ENCODE results near the gene RAPGEF1. TPM values are rescaled to one million over a fixed set of nuclear protein-coding genes. Genes with fewer than 3 reads are reported as not detected.

The RAPGEF1 gene
- polyA plus RNA-seq, 1 donor from 2014 or later = 23.6 TPM

- H3K4me3 ChIP-seq (ENCODE audit: low read length) = no peak overlapping the region
- no peaks in the 10 kb centered on the region for H4K20me1 ChIP-seq (ENCODE audit: insufficient read depth)
- TF ChIP-seq MXI1 (conservative IDR thresholded peaks at IDR 0.05; ENCODE audit: poor library complexity, severe bottlenecking) = no peak
- TF ChIP-seq EZH2 (IDR thresholded peaks at IDR 0.05; ENCODE audit: borderline replicate concordance, insufficient read depth, low read length, poor library complexity, severe bottlenecking) = no peak
- TF ChIP-seq SMC3 (conservative IDR thresholded peaks at IDR 0.05; ENCODE audit: poor library complexity) = no peak
- no peak for TF ChIP-seq EP300 (conservative IDR thresholded peaks at IDR 0.05; ENCODE audit: poor library complexity, severe bottlenecking)
- TF ChIP-seq TAF1 (IDR thresholded peaks at IDR 0.05; ENCODE audit: low read depth) = no peak
- TF ChIP-seq, protein P1, sequence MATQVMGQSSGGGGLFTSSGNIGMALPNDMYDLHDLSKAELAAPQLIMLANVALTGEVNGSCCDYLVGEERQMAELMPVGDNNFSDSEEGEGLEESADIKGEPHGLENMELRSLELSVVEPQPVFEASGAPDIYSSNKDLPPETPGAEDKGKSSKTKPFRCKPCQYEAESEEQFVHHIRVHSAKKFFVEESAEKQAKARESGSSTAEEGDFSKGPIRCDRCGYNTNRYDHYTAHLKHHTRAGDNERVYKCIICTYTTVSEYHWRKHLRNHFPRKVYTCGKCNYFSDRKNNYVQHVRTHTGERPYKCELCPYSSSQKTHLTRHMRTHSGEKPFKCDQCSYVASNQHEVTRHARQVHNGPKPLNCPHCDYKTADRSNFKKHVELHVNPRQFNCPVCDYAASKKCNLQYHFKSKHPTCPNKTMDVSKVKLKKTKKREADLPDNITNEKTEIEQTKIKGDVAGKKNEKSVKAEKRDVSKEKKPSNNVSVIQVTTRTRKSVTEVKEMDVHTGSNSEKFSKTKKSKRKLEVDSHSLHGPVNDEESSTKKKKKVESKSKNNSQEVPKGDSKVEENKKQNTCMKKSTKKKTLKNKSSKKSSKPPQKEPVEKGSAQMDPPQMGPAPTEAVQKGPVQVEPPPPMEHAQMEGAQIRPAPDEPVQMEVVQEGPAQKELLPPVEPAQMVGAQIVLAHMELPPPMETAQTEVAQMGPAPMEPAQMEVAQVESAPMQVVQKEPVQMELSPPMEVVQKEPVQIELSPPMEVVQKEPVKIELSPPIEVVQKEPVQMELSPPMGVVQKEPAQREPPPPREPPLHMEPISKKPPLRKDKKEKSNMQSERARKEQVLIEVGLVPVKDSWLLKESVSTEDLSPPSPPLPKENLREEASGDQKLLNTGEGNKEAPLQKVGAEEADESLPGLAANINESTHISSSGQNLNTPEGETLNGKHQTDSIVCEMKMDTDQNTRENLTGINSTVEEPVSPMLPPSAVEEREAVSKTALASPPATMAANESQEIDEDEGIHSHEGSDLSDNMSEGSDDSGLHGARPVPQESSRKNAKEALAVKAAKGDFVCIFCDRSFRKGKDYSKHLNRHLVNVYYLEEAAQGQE (IDR thresholded peaks at IDR 0.05; ENCODE audit: borderline replicate concordance) = no peak
- no peak for TF ChIP-seq POLR2AphosphoS5 (IDR thresholded peaks at IDR 0.05)
- TF ChIP-seq CTCF (IDR thresholded peaks at IDR 0.05; ENCODE audit: poor library complexity, severe bottlenecking) = no peak
- no peak for TF ChIP-seq RAD21 (conservative IDR thresholded peaks at IDR 0.05)
- H3K27me3 ChIP-seq (ENCODE audit: insufficient read depth, low read depth, low read length) = no peaks in the 10 kb centered on the region
- H3K4me2 ChIP-seq (ENCODE audit: low read length) = no peak overlapping the region
- H3K9me2 ChIP-seq (ENCODE audit: insufficient read depth, low read length) = no peaks in the 10 kb centered on the region
- no peaks in the 10 kb centered on the region for H3K36me3 ChIP-seq (ENCODE audit: insufficient read depth, low read length)
- H3K79me2 ChIP-seq (replicated peaks; ENCODE audit: insufficient read depth, low read length) = no peaks in the 10 kb centered on the region
- H3F3A ChIP-seq (ENCODE audit: insufficient read depth, low read length, poor library complexity, severe bottlenecking) = no peaks in the 10 kb centered on the region
- no peaks in the 10 kb centered on the region for H3K9me3 ChIP-seq (ENCODE audit: low read length)
- H2AFZ ChIP-seq (ENCODE audit: low read depth, low read length) = no peak overlapping the region
- no peak overlapping the region for H3K27ac ChIP-seq (ENCODE audit: low read length)
- H3K9ac ChIP-seq (ENCODE audit: low read length) = no peak overlapping the region
These were observed 201.9 kb downstream of the RAPGEF1 start for GRCh38 chr9:131537946-131538345.

GRCh38 chr9:131534721-131535237 is 205.1 kb downstream of the RAPGEF1 start:
- H3K9me3 ChIP-seq (ENCODE audit: low read length) = no peaks in the 10 kb centered on the region
- H3K36me3 ChIP-seq (ENCODE audit: insufficient read depth, low read length) = no peaks in the 10 kb centered on the region
- H3K9me2 ChIP-seq (ENCODE audit: insufficient read depth, low read length) = no peaks in the 10 kb centered on the region
- H4K20me1 ChIP-seq (ENCODE audit: insufficient read depth) = no peaks in the 10 kb centered on the region
- no peak overlapping the region for H3K4me2 ChIP-seq (ENCODE audit: low read length)
- H3K9ac ChIP-seq (ENCODE audit: low read length) = no peak overlapping the region
- TF ChIP-seq RAD21 (conservative IDR thresholded peaks at IDR 0.05) (no peak), EP300 (conservative IDR thresholded peaks at IDR 0.05; ENCODE audit: poor library complexity, severe bottlenecking) (no peak), MXI1 (conservative IDR thresholded peaks at IDR 0.05; ENCODE audit: poor library complexity, severe bottlenecking) (no peak), POLR2AphosphoS5 (IDR thresholded peaks at IDR 0.05) (no peak), CTCF (IDR thresholded peaks at IDR 0.05; ENCODE audit: poor library complexity, severe bottlenecking) (no peak), SMC3 (conservative IDR thresholded peaks at IDR 0.05; ENCODE audit: poor library complexity) (no peak), TAF1 (IDR thresholded peaks at IDR 0.05; ENCODE audit: low read depth) (no peak), EZH2 (IDR thresholded peaks at IDR 0.05; ENCODE audit: borderline replicate concordance, insufficient read depth, low read length, poor library complexity, severe bottlenecking) (no peak)
- TF ChIP-seq, protein P1 (IDR thresholded peaks at IDR 0.05; ENCODE audit: borderline replicate concordance) = no peak
- no peaks in the 10 kb centered on the region for H3K27me3 ChIP-seq (ENCODE audit: insufficient read depth, low read depth, low read length)
- H3K79me2 ChIP-seq (replicated peaks; ENCODE audit: insufficient read depth, low read length) = peaks cover 3% of the 10 kb centered on the region
- H3F3A ChIP-seq (ENCODE audit: insufficient read depth, low read length, poor library complexity, severe bottlenecking) = no peaks in the 10 kb centered on the region
- no peak overlapping the region for H2AFZ ChIP-seq (ENCODE audit: low read depth, low read length)
- H3K27ac ChIP-seq (ENCODE audit: low read length) = no peak overlapping the region
- H3K4me3 ChIP-seq (ENCODE audit: low read length) = no peak overlapping the region
